ENCODE measurements around the gene SLCO3A1. TPM values are rescaled to one million over a fixed set of nuclear protein-coding genes. Genes with fewer than 3 reads are reported as not detected.
"Not testable (repeated sequence)": the region's sequence is repeated elsewhere in the genome, so short reads cannot be mapped to it uniquely, and the experiment has no call there.

The SLCO3A1 gene
- total and polyA plus RNA-seq, 2 donors (not counting 1 experiment from before 2014, with no cell fraction given): 8.1 to 16.8 TPM

- Histone ChIP-seq H3K27me3 (ENCODE audit: control insufficient read depth, insufficient read depth, low read length) (no peaks in the 10 kb centered on the region), H3K79me2 (ENCODE audit: control insufficient read depth, insufficient read depth, low read length) (no peaks in the 10 kb centered on the region), H3K27ac (ENCODE audit: insufficient read depth, low read length) (no peak overlapping the region), H3K9me3 (ENCODE audit: control insufficient read depth, insufficient read depth, low read depth, low read length) (no peaks in the 10 kb centered on the region), H3K4me1 (ENCODE audit: control insufficient read depth, extremely low read depth, insufficient read depth, low read length) (peaks cover 4% of the 10 kb centered on the region), H4K20me1 (ENCODE audit: control insufficient read depth, extremely low read depth, insufficient read depth, low read length) (no peaks in the 10 kb centered on the region), H3K4me2 (ENCODE audit: extremely low read depth, insufficient read depth, low read length) (no peak overlapping the region), H2AFZ (ENCODE audit: low read length) (no peak overlapping the region), H3K36me3 (ENCODE audit: control insufficient read depth, insufficient read depth, low read length) (no peaks in the 10 kb centered on the region), H3K4me3 (replicated peaks in 1 of 4; ENCODE audit: control extremely low read depth in 1 of 4, insufficient read depth in 1 of 4, low read depth in 3 of 4, low read length in 4 of 4) (no peak overlapping the region), H3K9ac (ENCODE audit: insufficient read depth, low read length) (no peak overlapping the region)
- DNase-seq (ENCODE audit: low read depth in 2 of 2): no peak
- no peak for TF ChIP-seq EZH2 (IDR thresholded peaks at IDR 0.05; ENCODE audit: low read length, missing control alignments)
- TF ChIP-seq CTCF (conservative IDR thresholded peaks at IDR 0.05 in 1 of 2, IDR thresholded peaks at IDR 0.05 in 1 of 2; ENCODE audit: low read depth in 1 of 2, low read length in 2 of 2): no peak
Measured at GRCh38 chr15:91961357-91961756, 107.8 kb downstream of the SLCO3A1 start.

GRCh38 chr15:91963747-91964146, 110.2 kb downstream of the SLCO3A1 start:
- not testable (repeated sequence) for H3K9ac ChIP-seq (ENCODE audit: insufficient read depth, low read length); H3K27me3 ChIP-seq (ENCODE audit: control insufficient read depth, insufficient read depth, low read length); H3K4me2 ChIP-seq (ENCODE audit: extremely low read depth, insufficient read depth, low read length); H3K4me3 ChIP-seq (replicated peaks in 1 of 4; ENCODE audit: control extremely low read depth in 1 of 4, insufficient read depth in 1 of 4, low read depth in 3 of 4, low read length in 4 of 4); DNase-seq (ENCODE audit: low read depth in 2 of 2); H3K27ac ChIP-seq (ENCODE audit: insufficient read depth, low read length); H3K4me1 ChIP-seq (ENCODE audit: control insufficient read depth, extremely low read depth, insufficient read depth, low read length); H3K9me3 ChIP-seq (ENCODE audit: control insufficient read depth, insufficient read depth, low read depth, low read length); H3K36me3 ChIP-seq (ENCODE audit: control insufficient read depth, insufficient read depth, low read length); H3K79me2 ChIP-seq (ENCODE audit: control insufficient read depth, insufficient read depth, low read length); H4K20me1 ChIP-seq (ENCODE audit: control insufficient read depth, extremely low read depth, insufficient read depth, low read length); H2AFZ ChIP-seq (ENCODE audit: low read length)

- Histone ChIP-seq H3K9ac (ENCODE audit: insufficient read depth, low read length) (no peak overlapping the region), H3K9me3 (ENCODE audit: control insufficient read depth, insufficient read depth, low read depth, low read length) (no peaks in the 10 kb centered on the region), H3K4me2 (ENCODE audit: extremely low read depth, insufficient read depth, low read length) (peak overlapping the region; percentile 65), H3K79me2 (ENCODE audit: control insufficient read depth, insufficient read depth, low read length) (peaks cover 2% of the 10 kb centered on the region), H2AFZ (ENCODE audit: low read length) (no peak overlapping the region), H3K4me3 (replicated peaks in 1 of 4; ENCODE audit: control extremely low read depth in 1 of 4, insufficient read depth in 1 of 4, low read depth in 3 of 4, low read length in 4 of 4) (no peak overlapping the region), H3K27me3 (ENCODE audit: control insufficient read depth, insufficient read depth, low read length) (no peaks in the 10 kb centered on the region), H3K36me3 (ENCODE audit: control insufficient read depth, insufficient read depth, low read length) (no peaks in the 10 kb centered on the region), H3K27ac (ENCODE audit: insufficient read depth, low read length) (no peak overlapping the region), H3K4me1 (ENCODE audit: control insufficient read depth, extremely low read depth, insufficient read depth, low read length) (peaks cover 6% of the 10 kb centered on the region), H4K20me1 (ENCODE audit: control insufficient read depth, extremely low read depth, insufficient read depth, low read length) (no peaks in the 10 kb centered on the region)
- TF ChIP-seq CTCF (conservative IDR thresholded peaks at IDR 0.05 in 1 of 2, IDR thresholded peaks at IDR 0.05 in 1 of 2; ENCODE audit: low read depth in 1 of 2, low read length in 2 of 2): no peak
- DNase-seq (ENCODE audit: low read depth in 2 of 2): peak; percentile 29 to 75
Measured at GRCh38 chr15:91965501-91966193, 112.1 kb downstream of the SLCO3A1 start.
